HG03039 (cell line): ENCODE measurements around the gene INF2.

Source experiments
- ATAC-seq: cut with Tn5 transposase; IDR thresholded peaks from one replicate; pipeline ENCODE4 v1.9.1; 2021; ENCODE audit warnings: mild to moderate bottlenecking, moderate library complexity; ENCODE audit not compliant: unreplicated experiment

The INF2 gene

DNA sequence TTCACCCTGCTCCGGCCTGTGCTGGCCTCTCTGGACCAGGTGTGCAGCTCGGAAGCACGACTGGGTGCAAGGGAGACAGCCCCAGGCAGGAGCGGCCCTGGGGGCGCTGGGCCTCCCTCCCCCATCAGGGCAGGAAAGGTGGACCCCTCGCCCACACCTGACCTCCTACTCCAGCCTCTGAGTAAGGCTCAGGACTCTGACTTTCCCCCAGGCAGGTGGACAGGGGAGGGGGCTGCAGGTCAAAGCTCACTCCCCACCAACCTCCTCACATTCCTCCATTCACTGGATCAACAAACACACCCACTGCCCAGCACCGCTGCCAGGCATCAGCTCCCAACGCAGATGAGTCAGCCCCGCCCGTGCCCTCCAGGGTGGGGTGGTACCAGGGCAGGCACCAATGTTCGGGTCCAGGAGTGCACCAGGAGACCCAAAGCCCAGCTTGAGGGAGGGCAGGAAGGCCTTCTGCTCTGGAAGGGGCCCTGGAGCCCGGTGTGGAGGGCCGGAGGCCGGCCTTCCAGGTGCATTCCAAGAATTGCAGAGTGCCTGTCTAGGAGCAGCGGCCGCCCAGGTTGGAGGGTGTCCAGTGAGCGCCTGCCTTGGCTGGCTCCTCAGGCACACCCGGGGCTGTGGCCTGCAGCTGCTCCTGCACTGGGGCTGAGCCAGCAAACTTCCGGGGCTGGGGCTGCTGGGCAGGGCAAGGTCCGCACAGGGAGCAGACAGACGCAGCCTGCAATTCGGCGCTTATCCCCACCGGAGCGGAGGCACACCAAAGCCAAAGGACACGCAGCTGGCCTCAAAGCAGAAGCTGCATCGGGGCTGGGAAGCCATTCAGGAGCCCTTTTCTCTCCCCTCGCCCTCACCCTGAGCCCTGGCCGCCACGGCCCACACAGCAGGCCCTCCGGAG, 1.6 kb upstream of the INF2 start:
- no peak for ATAC-seq

GRCh38 chr14:104688505-104689108, 811 bp upstream of the INF2 start:
- ATAC-seq: no peak

DNA sequence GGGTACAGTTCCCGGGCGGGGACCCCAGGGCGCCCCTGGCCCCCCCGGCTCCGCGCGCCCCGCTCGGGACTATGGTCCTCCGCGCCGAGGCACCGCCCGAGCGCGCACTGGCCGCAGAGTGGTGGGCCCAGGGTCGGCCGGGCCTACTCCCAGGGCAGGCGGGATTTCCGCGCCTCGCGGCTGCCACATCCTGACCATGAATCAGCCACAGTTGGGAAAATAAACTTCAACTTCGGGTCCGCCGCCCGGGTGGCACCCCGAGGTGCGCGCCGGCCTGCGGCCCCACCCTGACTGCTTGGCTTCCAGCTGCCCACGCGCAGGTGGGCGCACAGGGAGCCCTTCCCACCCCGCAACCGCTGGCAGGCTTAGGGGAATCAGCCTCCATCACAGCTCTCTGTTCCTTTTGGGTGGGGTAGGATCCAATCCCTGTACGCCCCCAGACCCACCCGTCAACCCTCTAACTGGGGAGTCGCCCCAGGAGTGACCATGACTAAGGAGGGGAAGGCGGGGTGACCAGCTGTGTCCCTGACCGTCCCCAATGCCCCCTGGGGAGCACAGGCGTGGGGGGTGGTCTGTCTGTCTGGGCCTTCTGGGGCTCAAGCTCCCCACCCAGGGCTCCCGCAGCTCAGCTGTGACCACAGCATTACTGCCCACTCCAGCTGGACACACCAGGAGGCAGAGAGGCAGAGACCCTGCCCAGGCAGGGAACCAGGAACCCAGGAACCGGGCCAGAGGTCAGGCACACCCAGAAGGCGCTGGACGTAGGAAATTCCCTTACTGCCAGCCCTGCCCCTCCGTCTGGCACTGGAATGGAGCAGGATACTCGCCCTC, 678 bp downstream of the INF2 start:
- no peak for ATAC-seq

DNA sequence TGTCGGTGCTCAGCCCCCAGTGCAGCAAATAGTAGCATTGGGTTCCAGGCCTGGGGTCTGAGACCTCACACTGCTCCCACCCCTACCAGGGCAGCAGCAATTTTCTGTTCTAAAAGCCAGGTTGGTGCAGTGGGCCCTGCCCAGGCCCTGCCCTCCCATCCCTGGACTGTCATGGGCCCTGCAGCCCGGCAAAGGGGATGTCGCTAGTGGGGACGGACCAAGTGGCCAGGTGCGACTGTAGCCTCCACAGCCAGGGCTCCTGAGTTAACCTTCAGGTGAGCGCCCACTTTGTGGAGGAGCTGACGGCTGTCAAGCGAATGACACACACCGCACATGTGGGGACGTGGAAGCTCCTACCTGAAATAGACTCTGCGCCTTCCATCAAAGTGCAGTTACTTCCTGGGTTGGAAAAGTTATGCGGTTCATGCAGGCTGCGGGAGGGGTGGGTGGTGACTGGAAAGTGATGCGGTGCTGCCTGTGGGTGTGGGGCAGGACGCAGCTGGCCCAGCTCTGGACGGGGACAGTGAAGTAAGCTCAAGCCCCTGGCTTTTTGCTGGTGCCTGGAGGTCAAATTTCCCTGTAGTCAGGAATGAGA, 1.5 kb downstream of the INF2 start:
- ATAC-seq: no peak

- ATAC-seq: no peak
Measured at GRCh38 chr14:104691546-104692260, 2.3 kb downstream of the INF2 start.

- ATAC-seq: no peak
Measured at GRCh38 chr14:104692261-104692938, 3.0 kb downstream of the INF2 start.

DNA sequence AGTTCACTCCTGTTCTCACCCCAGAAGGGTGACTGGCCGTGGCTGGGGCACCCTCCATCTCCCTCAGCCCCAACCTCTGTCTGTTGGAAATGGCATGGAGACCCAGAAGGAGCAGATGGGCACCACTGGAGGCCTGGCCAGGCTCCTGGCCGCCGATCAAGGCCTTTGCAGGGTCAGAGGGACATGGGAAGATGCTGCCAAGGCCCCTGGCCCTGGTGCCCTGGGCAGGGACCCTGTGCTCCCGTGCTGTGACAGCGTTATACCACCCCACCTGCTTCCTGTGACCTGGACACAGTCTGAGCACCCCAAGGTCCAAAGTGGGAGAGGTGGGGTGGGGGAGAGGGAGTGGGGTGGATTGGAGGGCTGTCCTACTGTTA, 3.5 kb downstream of the INF2 start:
- no peak for ATAC-seq

DNA sequence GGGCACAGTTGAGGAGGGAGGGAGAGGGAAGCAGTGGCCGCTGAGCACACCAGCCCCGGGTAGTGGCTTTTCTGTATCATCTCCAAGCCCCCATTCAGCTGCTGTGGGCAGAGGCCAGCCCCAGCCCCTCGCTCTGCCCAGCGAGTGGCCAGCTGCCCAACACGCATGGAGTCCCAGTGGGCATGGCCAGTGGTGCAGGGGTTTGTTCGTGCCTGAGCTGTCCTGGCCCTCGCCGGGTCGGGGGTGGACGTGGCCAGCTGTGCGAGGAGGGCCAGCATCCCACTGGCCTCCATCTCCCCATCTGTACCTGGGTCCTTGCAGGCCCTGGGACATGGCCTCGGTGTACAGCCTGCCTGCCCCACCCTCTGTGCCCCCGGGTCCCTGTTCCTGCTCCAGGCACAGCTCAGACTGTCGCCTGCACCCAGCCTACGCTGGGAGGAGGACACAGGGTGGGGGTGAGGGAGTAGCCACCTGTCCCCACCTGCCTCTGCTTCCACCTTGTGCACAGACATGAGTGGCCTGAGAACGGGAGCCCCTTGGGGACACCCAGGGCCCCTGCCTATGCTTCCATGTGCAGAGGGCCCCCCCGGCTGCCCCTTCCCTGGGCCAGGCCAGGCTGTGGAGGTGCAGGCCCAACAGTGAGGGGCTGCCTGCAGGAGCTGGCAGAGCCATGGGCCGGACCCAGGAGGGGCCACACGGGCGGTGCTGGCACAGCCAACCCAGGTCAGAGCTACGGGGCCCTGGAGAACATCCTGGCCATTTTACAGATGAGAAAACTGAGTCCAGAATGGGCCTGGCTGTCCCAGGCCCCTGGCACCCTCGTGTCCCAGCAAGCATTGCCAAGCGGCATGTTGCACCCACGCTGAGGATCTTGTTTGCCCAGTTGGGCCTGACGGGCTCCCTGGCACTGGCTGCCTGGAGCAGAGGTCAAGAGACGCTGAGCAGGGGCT, 4.3 kb downstream of the INF2 start:
- ATAC-seq: no peak

DNA sequence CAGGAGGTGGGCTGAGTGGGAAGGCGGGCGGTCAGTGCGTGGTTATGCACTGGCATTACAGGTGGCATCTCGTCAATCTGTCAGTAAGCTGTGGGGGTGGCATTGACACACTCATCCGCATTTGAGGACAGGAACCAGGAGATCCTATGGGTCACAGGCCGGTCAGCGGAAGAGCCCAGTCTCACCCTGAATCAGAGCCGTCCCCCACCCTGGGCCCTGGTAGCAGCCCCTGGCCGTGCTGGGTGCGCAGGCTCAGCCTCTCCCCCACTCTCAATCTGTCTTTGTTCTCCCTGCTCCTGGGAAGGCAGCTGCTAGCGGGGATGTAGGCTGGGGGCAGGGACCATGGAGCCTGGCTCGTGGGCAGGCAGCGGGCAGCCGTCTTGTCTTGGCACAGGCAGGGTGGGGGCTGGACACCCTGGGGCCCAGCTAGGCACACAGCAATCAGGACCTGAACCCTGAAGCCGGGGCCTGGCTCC, 5.1 kb downstream of the INF2 start:
- ATAC-seq: no peak

GRCh38 chr14:104694991-104695659, 5.7 kb downstream of the INF2 start:
- no peak for ATAC-seq

DNA sequence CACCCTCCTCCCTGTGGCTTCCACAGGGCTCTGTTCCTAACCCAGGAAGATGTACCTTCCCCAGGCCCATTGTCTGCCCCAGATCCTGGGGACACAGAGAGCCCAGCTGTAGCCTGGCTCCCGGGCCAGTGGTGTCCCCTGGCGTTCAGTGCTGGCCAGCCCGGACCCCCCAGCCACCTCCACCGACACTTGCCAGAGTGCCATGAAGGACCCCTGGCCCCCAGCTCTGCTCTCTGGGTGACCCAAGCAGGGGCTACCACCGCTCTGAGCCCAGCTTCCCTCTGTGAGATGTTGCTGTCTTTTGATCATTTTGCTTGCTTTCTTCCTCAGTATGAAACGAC, 6.2 kb downstream of the INF2 start:
- no peak for ATAC-seq

DNA sequence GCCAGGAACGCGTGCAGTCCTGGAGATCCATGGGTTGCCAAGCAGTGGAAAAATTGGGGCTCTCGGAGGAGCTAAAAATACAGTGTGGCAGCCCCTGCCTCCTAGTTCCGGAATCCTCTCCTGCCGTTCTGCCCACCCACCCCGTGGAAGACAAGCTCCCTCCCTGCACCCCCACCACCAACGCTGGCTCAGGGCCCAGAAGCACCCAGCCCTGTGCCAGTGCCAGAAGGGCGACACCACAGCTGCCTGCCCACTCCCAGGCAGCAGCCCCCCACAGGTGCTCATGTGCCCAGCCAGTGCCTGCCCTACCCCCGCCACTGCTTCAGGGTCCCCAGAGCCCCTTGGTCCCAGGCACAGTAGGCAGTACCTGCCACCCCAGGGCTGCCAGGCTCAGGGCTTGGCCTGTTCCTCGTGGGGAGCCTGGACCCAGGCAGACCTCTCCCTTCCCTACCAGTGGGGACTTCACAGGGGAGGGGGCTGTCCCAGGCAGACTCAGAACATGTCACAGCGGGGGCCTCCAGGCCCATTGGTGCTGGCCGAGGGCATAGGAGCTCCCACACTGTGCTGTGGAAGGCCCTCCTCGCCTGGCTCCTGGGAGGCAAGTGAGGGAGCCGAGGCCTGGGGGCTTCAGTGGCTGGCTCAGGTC, 7.4 kb downstream of the INF2 start:
- ATAC-seq: no peak

DNA sequence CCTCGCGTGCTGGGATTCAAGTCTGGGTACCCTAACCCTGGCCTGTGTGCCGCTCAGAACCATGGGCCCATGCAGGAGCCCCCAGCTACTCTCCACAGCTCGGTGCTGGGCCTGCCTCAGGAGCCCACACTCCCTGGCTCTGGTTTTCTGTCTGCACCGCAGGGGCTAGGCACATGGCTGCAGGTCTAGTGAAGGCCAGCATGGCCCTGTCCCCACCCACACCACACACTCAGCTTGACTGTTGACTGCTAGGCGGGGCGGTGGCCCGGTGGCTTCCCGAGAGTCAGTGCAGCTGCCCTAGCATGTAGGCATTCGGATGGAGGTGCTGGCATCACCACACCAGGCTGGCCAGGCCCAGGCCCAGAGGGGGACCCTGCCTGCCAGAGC, 7.9 kb downstream of the INF2 start:
- no peak for ATAC-seq

DNA sequence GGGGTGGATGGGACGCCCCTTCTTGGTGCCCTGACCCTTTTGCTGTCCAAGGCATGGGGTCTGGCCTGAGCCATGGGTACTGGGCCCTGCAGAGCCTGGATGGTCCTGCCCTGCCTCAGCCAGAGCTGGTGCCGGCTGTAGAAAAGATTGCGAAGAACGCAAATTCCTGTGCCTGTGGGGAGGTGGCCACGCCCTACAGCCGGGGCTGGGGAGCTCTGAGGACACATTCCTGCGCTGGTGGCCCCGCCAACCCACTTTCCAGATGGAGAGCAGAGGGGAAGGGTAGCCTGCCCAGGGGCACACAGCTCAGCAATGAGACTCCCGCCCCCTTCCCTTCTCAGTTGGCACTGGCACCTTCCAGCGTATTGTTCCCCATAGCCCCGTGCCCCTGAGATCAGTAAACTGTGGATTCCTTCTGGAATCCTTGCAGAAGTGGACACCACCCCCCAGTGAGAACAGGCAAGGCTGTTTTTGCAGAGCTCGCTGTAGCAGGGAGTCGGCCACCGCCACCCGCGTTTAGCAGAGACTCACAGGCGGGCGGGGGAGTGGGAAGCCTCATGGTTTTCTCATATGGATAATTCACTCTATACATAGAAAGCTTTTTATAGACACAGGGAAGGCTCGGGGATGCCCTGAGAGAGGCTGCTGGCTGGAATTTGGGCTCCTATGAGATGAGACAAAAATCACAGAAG, 8.6 kb downstream of the INF2 start:
- no peak for ATAC-seq

DNA sequence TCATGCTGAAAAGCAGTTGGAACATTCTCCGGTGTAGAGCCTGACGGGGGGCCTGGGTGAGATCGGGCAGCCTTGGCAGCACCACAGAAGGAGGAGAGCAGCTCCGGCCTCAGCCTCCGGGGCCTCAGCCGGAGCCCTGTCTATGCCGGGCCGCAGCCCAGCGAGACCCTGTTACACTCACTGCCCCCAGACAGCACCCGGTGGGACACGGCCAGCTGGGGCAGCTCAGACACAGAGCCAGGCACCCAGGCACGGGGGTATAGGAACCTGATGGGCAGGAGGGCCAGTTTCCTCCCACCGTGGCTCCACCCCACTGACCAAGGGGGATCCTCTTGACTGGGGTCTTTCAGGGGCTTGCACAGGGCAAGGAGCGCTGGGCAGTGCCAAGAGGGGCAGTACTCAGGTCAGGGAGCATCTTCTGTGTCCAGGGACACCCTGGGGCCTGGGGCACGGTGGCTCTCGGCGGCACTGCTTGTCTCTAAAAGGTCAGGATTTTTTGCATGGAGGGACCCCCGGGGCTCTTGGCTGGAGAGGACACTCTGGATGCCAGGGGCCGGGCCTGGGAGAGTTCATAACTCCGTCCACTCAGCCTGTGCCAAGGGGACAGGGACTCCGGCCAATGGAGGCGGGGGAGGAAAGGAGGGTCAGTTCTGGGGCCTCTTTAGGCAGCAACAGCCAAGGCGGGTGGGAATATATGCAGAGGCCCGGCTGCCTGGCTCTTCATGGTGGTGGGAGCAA, 9.4 kb downstream of the INF2 start:
- ATAC-seq: no peak

DNA sequence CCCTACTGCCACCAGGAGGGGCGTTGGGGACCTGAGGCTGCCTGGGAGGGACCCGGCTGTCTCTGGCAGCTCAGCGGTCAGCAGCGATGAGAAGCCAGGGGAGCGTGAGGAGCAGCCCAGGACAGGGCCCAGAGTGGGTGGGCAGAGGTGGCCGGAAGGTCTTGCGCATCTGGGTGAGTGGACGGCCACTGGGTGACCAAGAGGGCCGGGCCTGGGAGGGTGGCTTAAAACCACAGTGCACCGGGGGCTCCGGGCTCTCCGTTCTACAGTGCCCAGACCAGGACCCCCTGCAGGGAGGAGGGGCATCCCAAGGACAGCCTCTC, 10.0 kb downstream of the INF2 start:
- ATAC-seq: no peak

- no peak for ATAC-seq
Measured at GRCh38 chr14:104700225-104700651, 10.8 kb downstream of the INF2 start.
